ENCODE measurements around the gene LGR6. TPM values are rescaled to one million over a fixed set of nuclear protein-coding genes. Genes with fewer than 3 reads are reported as not detected.
A peak's percentile ranks its signal among the peaks of the same experiment; 100 is the strongest.

The LGR6 gene
- total RNA-seq, 4 donors from 2014 or later = under 0.01 to 1.2 (median 0.78) TPM; not detected in 1

DNA sequence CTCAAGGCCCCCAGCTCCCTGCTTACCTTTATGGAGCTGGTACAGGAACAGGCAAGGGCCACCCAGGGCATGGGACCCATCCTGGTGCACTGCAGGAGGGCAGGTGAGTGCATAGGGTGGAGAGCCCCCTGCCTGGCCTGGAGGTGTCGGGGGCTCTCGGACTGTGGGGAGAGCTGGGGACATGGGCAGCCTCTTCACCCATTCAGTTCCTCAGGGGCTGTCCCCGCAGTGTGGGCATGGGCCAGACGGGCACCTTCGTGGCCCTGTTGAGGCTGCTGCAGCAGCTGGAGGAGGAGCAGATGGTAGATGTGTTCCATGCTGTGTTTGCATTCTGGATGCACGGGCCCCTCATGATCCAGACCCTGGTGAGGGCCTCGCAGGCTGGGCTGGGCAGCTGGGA lies 7.3 kb upstream of the LGR6 start:
- peaks cover 0 to 69% (median 0%) of the 10 kb centered on the region in 4 donors for H3K27me3 ChIP-seq
- H3K4me3 ChIP-seq = no peak overlapping the region
- WGBS = 92% methylated on average over 5 of the region's 7 CpGs
- no peaks in the 10 kb centered on the region for H3K9me3 ChIP-seq
- peaks cover 0 to 8% (median 7%) of the 10 kb centered on the region in 4 donors for H3K4me1 ChIP-seq
- H3K36me3 ChIP-seq = no peaks in the 10 kb centered on the region
- H3K27ac ChIP-seq (replicated peaks in 1 of 4) = no peak overlapping the region
- intact Hi-C loops (cut with DNase I) = loop anchor here (5.0 kb wide), 1 partner anchor 131 kb away; no protein-coding TSS in a partner anchor
- DNase-seq (ENCODE audit: extremely low spot score) = no peak
- TF ChIP-seq POLR2AphosphoS5 (IDR thresholded peaks at IDR 0.05) (no peak), POLR2A (IDR thresholded peaks at IDR 0.05; ENCODE audit: low read depth) (no peak), EP300 (IDR thresholded peaks at IDR 0.05) (no peak)
- TF ChIP-seq, protein P1, sequence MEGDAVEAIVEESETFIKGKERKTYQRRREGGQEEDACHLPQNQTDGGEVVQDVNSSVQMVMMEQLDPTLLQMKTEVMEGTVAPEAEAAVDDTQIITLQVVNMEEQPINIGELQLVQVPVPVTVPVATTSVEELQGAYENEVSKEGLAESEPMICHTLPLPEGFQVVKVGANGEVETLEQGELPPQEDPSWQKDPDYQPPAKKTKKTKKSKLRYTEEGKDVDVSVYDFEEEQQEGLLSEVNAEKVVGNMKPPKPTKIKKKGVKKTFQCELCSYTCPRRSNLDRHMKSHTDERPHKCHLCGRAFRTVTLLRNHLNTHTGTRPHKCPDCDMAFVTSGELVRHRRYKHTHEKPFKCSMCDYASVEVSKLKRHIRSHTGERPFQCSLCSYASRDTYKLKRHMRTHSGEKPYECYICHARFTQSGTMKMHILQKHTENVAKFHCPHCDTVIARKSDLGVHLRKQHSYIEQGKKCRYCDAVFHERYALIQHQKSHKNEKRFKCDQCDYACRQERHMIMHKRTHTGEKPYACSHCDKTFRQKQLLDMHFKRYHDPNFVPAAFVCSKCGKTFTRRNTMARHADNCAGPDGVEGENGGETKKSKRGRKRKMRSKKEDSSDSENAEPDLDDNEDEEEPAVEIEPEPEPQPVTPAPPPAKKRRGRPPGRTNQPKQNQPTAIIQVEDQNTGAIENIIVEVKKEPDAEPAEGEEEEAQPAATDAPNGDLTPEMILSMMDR (IDR thresholded peaks at IDR 0.05) = no peak

DNA sequence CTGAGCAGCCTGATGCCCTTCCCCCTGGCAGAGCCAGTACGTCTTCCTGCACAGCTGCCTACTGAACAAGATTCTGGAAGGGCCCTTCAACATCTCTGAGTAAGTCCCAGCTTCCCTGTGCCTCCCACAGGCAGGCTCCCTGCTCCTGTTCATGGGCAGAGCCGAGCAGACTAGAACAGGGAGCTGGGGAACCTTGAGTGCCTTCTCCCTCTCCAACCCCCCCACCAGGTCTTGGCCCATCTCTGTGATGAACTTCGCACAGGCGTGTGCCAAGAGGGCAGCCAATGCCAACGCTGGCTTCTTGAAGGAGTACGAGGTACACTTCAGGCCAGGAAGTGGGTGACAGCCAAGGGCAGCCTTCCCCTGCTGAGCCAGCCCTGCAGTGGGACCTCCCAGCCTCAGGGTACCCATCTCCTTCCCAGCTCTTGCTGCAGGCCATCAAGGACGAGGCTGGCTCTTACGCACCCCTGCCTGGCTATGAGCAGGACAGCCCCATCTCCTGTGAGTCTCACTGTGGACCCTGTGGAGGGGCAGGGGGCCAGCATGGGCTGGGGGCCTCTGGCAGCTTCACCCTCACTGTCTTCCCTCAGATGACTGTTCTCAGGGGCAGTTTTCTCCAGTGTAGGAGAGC lies 6.4 kb upstream of the LGR6 start:
- H3K36me3 ChIP-seq = no peaks in the 10 kb centered on the region
- H3K4me1 ChIP-seq = peaks cover 0 to 8% (median 7%) of the 10 kb centered on the region in 4 donors
- no peaks in the 10 kb centered on the region for H3K9me3 ChIP-seq
- no peak for DNase-seq (ENCODE audit: extremely low spot score)
- TF ChIP-seq POLR2A (IDR thresholded peaks at IDR 0.05; ENCODE audit: low read depth) (no peak), POLR2AphosphoS5 (IDR thresholded peaks at IDR 0.05) (no peak), EP300 (IDR thresholded peaks at IDR 0.05) (no peak)
- TF ChIP-seq, protein P1 (IDR thresholded peaks at IDR 0.05) = no peak
- H3K27ac ChIP-seq (replicated peaks in 1 of 4) = no peak overlapping the region
- no peak overlapping the region for H3K4me3 ChIP-seq
- H3K27me3 ChIP-seq = peaks cover 0 to 63% (median 0%) of the 10 kb centered on the region in 4 donors
- intact Hi-C loops (cut with DNase I) = loop anchor here (5.0 kb wide), 1 partner anchor 130 kb away; no protein-coding TSS in a partner anchor
- 65% methylated on average over 3 of the region's 8 CpGs for WGBS

DNA sequence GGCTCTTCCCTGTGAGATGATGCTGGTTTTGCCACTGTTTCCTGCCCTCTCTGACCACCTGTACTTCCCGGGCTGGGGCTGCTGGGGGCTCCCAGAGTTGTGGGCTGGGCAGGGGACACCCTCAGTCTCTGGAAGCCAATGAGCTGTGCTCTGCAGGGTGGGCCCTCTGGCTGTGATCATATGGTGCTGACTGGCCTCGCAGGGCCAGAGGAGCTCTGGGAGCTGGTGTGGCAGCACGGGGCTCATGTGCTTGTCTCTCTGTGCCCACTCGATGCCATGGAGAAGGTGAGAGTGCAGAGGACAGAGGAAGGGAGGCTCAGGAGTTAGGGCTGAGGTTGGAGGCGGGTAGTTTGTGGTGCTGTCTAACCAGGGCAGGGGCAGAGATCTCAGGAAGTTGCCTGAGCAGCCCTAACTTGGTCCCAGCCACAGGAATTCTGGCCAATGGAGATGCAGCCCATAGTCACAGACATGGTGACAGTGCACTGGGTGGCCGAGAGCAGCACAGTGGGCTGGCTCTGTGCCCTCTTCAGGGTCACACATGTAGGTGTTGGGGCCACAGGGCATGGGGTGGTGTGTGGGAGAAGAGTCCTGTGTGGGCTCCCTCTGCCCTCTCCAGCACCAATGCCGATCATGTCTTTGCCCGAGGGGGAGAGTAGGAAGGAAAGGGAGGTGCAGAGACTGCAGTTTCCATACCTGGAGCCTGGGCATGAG lies 5.7 kb upstream of the LGR6 start:
- H3K36me3 ChIP-seq = no peaks in the 10 kb centered on the region
- intact Hi-C loops (cut with DNase I) = loop anchor here (5.0 kb wide), 1 partner anchor 129 kb away; no protein-coding TSS in a partner anchor
- DNase-seq (ENCODE audit: extremely low spot score) = no peak

DNA sequence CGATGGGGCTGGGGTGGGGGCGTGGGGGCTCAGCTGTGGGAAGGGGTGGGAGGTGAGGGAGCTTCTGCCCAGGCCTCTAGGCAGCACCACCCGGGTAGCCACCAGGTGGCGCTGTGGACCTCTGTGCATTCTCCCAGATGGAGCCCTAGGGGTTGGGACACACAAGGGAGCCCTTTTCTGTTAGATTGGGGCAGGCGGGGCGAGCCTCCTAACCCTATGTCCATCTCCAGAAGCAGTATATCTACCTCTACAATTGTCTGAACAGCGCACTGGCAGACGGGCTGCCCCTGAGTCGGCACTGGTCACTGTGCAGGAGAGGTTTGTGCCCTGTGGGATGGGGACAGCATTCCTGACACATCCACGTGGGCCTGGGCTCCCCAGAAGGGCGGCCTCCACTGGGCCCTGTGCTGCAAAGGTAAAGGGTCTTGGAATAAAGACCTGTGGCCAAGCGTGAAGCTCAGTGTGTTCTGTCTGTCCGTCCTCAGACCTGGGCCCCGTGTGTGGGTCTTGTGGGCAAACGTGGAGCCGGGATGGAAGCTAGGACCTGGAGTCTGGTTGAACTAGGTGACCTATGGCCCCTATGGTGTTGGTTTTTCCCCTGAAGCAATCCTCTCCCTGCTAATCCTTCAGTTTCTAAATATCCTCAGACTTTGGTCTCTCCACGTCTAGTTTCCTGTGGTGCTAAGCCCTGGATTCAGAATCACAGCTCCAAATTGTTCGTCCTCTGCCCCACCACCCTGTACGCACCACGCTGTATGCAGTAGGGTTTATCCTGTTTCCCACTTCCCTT lies 4.4 kb upstream of the LGR6 start:
- no peak for TF ChIP-seq EP300 (IDR thresholded peaks at IDR 0.05)
- TF ChIP-seq, protein P1 (IDR thresholded peaks at IDR 0.05) = peak; percentile 53 to 93 (median 82)
- peaks cover 0 to 67% (median 12%) of the 10 kb centered on the region in 4 donors for H3K27me3 ChIP-seq
- DNase-seq (ENCODE audit: extremely low spot score) = no peak
- H3K4me3 ChIP-seq = no peak overlapping the region
- H3K36me3 ChIP-seq = no peaks in the 10 kb centered on the region
- H3K9me3 ChIP-seq = no peaks in the 10 kb centered on the region
- H3K4me1 ChIP-seq = peaks cover 7 to 25% (median 22%) of the 10 kb centered on the region in 4 donors
- 88% methylated on average over 11 of the region's 20 CpGs for WGBS
- intact Hi-C loops (cut with DNase I) = loop anchor here (5.0 kb wide), 1 partner anchor 128 kb away; no protein-coding TSS in a partner anchor
- H3K27ac ChIP-seq (replicated peaks in 1 of 4) = no peak overlapping the region

More for the DNA sequence above, 5.7 kb upstream of the LGR6 start:
- Histone ChIP-seq H3K4me3 (no peak overlapping the region), H3K9me3 (no peaks in the 10 kb centered on the region), H3K27me3 (peaks cover 0 to 67% (median under 1%) of the 10 kb centered on the region in 4 donors), H3K27ac (replicated peaks in 1 of 4) (no peak overlapping the region), H3K4me1 (peaks cover 0 to 11% (median 9%) of the 10 kb centered on the region in 4 donors)
- no peak for TF ChIP-seq EP300 (IDR thresholded peaks at IDR 0.05)
- TF ChIP-seq POLR2A (IDR thresholded peaks at IDR 0.05; ENCODE audit: low read depth) = no peak
- no peak for TF ChIP-seq POLR2AphosphoS5 (IDR thresholded peaks at IDR 0.05)
- TF ChIP-seq, protein P1 (IDR thresholded peaks at IDR 0.05) = no peak
- 75% methylated on average over 7 of the region's 8 CpGs for WGBS

Data from esophagus muscularis mucosa (tissue), 4 donors.